Measurements from ENCODE around the gene SORCS1.

GRCh38 chr10:106547047-106547635 lies 617.4 kb downstream of the SORCS1 start:
- TF ChIP-seq CTCF (IDR thresholded peaks at IDR 0.05; ENCODE audit: control extremely low read depth in 1 of 3, insufficient read depth in 1 of 3, low read depth in 1 of 3, low read length in 3 of 3) (no peak), SRF (IDR thresholded peaks at IDR 0.05; ENCODE audit: low read depth, low read length) (no peak), KDM1A (IDR thresholded peaks at IDR 0.05; ENCODE audit: borderline replicate concordance, low read length) (no peak), CBX8 (IDR thresholded peaks at IDR 0.05; ENCODE audit: borderline replicate concordance, low read depth, low read length) (no peak), BRCA1 (IDR thresholded peaks at IDR 0.05; ENCODE audit: low read depth, low read length) (no peak), HDAC2 (IDR thresholded peaks at IDR 0.05; ENCODE audit: borderline replicate concordance in 1 of 2, low read depth in 2 of 2, low read length in 2 of 2) (no peak), EZH2 (IDR thresholded peaks at IDR 0.05; ENCODE audit: low read depth, low read length, severe bottlenecking) (no peak), POLR2A (IDR thresholded peaks at IDR 0.05; ENCODE audit: control extremely low read depth in 1 of 2, low read depth in 2 of 2, low read length in 2 of 2) (no peak), SP1 (IDR thresholded peaks at IDR 0.05; ENCODE audit: low read depth, low read length) (no peak), GABPA (IDR thresholded peaks at IDR 0.05; ENCODE audit: borderline replicate concordance, insufficient read depth, low read length) (no peak)
